NCI-H1436 treated with DMSO at 0.1 percent for 48 hours (cell line): ENCODE results near the gene AP3B1.
"Not testable (repeated sequence)": the region's sequence is repeated elsewhere in the genome, so short reads cannot be mapped to it uniquely, and the experiment has no call there.

Experiments used
- DNase-seq: peaks from one replicate; lab custom pipeline; 2025; lab: John Stamatoyannopoulos, UW

AP3B1 gene

DNA sequence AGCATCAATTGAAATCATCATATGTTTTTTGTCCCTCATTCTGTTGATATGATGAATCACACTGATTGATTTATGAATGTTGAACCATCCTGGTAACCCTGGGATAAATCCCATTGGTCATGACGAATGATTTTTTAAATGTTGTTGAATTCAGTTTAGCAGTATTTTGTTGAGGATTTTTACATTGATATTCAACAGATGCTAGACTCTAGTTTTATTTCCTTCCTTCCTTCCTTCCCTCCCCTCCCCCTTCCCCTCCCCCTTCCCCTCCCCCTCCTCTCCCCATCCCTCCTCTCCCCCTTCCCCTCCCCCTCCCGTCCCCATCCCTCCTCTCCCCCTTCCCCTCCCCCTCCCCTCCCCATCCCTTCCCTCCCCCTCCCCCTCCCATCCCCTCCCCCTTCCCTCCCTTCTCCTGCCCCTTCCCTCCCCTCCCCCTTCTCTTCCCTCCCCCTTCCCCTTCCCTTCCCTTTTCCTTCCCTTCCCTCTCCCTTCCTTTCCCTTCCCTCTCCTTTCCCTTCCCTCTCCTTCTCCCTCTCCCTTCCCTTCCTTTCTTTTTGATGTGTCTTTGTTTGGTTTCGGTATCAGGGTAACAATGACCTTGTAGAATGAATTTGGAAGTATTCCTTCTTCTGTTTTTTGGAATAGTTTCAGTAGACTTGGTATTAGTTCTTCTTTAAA is 142.8 kb downstream of the AP3B1 start:
- no peak for DNase-seq

DNA sequence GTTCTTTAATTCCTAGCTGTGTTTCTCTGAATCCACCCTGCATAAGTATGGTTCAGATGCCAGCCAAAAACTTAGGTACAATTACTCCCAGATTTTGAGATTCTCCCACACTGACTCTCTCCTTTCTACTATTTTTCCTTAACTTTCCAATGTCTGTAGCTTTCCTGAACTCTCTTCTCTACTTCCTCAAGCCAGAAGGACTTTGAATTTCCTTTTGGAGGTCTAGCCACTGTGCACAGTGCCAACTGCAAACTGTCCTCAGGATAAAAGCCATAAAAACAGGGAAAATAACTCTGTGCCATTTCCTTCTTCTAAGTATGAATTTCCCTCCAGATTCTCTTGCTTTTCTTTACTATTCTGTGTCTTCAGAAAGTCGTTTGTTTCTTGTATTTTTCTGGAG is 157.2 kb downstream of the AP3B1 start:
- DNase-seq: no peak

DNA sequence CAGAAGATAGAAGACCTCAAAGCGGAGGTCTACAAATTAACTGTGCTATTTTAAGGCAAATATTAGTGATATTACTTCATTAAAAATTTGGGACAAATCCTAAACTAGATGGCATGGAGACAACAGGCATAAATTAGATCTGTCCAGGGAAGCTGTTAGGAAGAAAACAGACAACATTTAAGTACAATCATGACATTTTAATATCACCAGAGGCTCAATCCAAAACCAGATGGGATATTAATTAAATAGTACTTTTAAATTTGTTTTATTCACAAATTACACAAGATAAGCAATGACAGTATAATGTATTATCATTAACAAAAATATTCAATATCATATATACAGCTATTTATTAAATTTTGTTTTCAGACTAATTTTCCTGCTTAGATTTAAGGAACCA is 161.1 kb downstream of the AP3B1 start:
- no peak for DNase-seq

DNA sequence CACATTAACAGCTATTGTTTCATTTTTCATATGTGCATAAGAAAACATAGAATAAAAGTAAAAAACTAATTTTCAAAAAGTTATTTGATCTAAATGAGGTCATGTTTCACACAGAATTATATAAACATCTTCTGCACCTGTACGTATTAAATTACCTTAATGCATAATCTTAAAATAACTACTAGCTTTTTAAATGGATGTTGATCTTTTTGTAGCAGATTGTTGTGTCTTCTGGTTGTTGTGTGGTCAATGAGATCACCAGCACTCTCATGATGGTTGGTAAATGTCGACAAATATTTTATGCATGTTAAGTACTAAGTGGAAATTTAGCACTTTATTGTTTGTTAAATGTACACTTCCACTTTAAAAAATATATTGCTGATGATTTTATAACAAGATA is 162.0 kb downstream of the AP3B1 start:
- no peak for DNase-seq

DNA sequence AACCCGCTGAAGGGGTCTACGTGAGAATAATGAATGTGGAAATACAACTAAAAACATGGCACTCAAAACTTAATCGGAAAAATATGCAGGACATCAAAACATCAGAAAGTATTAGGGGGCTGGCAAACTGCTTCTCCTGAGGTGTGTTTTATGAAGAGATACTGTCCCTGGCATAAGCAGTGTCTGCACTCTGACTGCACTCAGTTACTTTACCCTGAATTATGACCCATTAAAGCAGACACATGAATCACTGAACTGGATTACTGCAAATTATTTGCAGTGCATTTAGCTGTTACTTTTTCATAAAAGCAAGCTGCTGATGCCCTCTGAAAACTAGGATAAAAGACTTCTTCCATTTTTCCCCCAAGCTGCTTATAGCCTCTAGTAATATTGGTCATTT is 164.9 kb downstream of the AP3B1 start:
- peak; percentile 50 for DNase-seq

DNA sequence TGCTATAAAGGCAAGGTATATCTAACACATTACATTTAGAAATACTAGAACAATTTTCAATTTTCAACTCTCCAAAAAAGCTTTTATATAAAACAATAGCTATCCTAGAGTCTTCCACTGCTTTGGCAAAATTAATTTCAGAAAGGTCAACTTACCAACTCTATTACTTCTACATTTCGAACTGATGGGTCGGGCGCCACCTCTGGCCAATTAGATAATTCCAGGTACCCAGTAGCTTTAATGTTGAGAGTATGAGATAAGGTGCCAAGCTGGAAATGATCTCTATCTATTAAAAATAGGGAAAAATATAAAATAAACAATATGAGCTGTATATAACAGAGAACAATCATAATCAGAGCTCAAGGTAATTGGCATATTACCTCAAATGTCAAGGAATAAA is 166.6 kb downstream of the AP3B1 start:
- DNase-seq: no peak

DNA sequence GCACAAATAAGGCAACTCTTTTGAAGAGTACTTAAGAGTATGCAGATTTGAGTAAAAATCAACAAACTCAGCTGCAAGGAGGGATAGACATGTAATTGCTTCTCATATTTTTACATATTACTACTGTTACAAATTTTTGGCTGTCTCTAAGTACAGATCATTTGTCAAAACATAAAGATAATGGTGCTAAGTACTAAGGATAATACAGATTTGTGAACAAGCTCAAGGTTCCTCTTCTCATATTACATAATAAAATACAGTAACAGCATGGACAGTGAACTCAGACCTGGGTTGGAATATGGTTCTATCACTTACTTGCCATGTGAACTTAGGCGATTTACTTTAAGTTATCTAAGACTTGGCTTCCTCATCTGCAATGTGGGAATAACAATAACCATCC is 168.0 kb downstream of the AP3B1 start:
- DNase-seq: no peak

DNA sequence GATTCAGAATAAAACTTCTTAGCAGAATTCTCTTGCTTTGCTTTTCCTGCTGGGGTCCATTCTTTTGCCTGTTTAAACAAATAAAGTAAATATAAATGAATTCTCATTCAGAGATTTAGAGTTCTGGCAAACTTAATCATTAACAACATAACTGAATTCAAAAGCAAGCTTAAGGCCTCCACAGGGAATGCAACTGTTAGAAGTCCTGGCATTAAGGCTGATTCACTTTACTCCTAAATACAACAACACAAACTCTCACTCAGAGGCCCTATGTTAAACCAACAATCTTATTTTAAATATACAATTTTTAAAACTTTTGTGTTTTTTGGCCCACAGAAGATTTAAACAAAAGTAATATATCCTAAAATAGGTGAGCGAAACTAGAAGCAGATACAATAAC is 178.3 kb downstream of the AP3B1 start:
- no peak for DNase-seq

DNA sequence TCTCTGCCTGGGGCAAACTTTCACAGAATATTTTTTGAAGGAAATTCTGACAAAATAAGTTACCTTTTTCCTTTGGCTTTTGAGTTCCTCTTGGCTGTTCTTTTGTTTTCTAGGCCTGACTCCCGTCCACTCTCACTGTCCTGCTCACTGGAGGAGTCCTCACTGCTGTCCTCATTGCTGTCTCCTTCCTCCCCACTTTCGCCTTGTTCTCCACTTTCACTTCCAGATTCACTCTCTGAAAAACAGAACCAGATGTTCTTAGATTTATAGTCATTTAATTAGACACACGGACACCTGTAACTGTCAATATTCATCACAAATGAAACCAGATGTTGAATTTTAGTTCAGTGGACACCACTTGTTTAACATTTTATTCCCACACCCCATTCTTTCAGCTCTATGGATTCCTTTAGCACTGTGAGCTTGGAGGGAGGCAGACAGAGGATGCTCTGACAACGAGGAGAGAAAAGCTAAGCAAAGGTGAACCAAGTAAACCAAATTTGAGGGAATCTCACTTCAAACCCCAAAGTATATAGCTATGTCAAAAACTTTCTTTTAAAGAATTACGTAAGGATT is 180.7 kb downstream of the AP3B1 start:
- no peak for DNase-seq

DNA sequence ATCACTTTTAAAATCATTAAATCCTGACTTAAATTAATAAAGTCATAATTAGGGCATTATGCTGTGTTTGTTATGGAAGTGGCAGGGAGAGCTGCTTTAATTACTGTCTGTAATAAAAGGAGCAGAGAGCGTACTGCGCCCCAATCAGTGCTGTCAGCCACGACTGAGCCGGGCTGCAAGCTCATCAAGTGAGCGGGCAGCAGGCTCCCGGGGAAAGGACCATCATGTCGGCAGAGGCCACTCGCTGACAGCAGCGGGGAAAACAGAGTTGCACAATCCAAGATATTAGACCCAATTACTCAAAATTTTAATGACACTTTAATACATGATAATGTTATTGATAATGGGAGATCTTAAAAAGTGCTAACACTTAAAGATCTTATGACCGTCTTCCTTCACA is 181.6 kb downstream of the AP3B1 start:
- no peak for DNase-seq

DNA sequence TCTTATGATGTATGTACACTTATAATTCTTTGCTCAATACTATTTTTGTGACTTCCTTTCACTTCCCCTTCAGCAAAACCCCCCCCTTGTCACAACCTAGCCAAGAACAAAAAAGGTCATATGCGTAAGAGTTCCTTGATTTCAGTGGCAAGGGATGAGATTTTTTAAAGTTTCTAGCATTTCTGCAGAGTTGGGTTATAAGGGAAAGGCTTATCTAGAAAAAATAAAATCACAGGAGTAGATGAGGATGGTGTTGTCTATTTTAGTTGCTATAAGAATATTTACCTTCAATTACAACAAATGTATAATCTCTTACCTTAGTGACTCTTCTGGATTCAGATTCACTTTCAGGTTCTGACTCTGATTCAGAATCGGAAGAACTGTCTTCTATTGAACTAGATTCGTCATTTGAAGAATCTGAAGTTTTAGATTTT is 184.6 kb downstream of the AP3B1 start:
- no peak for DNase-seq

DNA sequence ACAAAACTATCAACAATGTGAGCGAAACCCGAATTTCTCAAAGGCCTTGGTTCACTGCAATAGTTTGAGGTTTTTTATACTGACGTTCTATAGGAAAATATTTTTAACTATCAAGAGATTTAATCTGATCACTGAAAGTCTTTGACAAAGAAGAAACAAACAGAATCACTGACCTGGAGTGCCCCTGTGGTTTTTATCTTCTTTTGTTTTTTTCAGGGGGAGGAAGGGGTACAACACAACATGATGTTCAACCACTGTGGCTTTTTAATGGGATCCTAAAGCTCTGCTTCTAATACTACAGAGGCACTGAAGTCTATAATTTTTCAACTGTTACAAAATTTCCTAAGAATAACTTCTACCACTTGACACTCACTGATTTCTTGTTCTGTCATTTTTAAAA is 185.9 kb downstream of the AP3B1 start:
- DNase-seq: no peak

DNA sequence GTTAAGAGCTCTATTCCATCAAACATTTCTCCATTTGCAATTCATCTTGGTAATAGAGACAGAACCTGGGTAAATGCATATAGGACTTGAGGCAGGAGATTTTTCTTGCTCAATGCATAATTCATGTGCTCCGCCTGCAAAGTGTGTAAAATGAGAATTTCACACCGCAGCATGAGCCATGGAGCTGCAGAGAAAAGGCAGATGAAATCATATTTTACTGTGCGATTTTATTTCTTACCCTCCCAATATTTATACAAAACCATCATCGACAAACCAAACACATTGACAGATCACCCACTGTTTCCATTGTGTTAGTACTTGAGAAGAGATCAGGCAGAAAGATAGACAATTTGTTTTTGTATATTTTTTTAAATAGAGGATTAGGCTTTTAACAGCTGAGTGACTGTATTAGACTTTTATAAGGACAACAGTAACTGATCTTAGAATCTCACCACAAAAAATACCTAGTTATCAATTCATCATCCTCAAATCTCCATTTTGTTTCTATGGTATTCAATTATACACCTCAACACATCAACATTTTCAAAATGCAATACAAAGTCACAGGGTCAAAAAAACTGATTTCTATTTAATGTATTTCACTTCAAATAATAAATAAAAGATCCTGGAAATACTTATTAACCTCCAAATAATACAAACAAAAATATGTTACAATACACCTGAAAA is 191.1 kb downstream of the AP3B1 start:
- no peak for DNase-seq

DNA sequence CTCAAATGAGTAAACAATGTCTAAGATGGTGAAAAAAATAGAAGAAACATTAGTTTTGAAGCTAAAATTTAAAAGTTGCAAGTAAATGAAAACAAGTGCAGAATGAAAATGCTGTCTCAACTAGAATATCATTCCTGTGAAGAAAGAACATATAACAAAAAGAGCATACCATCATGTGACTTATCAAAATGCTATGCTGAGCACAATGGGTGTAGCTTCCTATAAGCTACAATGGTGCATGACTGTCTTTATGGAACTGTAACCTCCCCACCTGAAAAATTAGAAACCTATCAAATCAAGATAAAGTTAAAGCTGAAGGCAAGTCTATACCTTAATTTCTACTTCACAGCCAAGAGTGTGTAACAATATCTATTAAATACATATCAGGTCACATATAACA is 192.0 kb downstream of the AP3B1 start:
- DNase-seq: no peak

DNA sequence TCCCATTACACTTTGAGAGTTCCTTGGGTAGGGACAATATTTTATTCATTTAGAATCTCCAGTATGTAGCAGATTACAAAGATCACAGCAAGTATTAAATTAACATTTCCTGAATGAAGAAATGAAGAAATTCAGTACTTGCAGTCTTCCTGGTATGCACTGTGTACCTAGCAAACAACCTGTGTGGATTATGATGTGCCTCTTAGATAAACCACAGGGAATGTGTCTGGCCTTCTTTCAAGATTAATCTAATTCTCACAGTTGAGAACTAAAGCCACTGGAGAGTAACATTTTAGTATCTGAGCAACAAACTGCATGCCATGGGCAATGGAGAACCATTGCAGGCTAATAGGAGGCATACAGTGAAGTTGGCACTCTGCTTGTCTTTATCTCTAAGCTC is 199.4 kb downstream of the AP3B1 start:
- no peak for DNase-seq

DNA sequence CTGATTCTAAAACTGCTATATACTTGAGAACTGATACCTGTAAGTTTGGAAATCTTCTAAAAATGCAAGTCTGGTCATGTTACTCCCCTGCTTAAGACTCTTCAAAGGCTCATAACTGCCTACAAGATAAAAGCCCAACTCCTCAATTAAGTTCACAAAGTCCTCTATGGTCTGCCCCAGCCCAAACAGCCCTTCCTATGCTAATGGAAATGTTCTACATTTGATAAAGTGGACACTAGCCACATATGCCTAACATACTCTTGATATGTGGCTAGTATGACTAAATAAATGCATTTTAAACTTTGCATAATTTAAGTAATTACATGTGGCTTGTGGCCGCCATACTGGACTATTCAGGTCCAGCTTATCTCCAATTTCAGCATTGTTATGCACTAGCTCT is 204.5 kb downstream of the AP3B1 start:
- no peak for DNase-seq

DNA sequence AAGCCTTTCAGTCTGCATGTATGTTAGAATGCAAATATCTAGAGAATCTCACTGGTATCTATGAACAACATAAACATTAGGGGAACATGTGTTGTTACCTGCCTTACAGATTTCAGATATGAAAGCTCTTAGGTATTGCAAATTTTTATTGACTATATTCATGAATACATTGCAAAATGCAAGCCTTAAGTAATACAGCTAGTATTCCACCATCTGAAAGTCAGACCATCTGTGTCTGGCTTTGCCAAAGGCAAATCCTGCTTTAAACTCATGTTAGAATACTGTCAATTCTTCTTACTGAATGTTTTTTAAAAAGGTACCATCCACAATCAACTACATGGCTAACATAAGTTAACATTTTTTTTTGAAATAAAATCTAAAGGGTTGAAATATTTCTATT is 215.6 kb downstream of the AP3B1 start:
- DNase-seq: no peak

DNA sequence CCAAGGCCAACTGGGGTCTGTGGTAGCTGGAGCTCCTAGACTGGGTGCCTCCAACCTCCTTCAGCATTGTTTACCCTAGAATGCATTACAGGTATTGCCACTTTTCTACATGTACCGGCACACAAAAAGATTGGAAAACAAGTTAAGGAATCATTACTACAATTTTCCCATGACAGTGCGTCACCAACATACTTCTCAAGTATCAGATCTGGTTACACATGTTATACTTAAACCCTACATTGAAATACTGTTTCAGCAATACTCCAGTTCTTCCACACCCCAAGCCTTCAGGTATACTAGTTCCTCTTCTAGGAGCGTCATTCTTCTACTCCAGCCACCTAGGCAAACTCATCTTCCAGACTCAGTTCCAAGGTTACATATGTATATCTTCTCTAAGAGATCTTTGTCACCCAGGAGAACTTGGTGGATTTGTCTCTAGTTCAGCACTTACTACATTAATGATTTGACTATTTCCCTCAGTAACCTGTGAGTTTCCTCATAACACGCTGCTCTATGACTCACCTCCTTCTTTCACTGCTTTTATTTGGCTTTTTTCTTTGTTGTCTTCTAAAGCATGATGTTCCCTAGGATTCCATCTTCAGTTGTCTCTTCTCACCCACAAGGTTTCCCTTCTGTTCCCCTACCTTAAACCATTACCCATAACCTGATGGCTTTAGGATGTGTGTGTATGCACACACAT is 217.0 kb downstream of the AP3B1 start:
- DNase-seq: no peak

DNA sequence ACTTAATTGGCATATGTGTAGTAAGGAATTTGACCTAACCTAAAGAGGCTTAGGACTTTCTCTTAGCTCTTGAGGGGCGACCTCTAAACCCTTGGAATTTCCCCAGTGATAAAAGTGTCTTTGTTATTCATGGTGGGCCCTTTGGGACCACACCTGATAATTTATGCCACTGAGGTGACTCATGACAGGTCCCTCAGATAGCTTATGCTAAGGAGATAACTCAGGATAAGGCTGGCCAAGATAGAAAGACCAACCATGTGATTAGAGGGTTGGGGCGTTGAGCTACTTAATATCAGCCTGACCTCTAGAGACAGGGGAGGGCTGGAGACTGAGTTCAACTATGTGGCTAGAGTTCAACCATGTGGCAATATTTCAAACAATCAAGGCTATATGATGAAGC is 218.1 kb downstream of the AP3B1 start:
- no peak for DNase-seq

DNA sequence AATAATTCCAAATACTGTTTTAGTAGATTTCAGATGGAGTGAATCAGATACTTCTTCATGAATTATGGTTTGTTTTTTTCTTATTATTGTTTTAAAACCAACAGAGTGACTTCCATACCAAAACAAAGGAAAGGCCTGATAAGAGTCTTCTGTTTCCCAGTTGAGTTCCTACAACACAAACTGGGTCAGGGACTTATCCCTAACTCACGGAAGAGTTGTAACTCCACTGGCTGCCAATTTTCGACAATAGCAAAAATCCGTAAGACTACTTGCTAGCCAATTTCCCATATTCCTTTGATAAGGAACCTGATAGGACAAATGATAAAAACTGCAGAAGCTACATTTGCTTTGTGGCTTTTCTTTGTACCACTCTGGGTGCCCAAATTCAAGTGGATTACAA is 219.2 kb downstream of the AP3B1 start:
- DNase-seq: no peak

DNA sequence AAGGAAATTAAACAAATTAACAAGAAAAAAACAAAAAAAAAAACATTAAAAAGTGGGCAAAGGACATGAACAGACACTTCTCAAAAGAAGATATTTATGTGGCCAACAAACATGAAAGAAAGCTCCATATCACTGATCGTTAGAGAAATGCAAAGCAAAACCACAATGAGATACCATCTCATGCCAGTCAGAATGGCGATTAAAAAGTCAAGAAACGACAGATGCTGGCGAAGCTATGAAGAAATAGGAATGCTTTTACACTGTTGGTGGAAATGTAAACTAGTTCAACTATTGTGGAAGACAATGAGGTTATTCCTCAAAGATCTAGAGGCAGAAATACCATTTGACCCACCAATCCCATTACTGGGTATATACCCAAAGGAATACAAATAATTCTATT is 223.8 kb downstream of the AP3B1 start:
- not testable (repeated sequence) for DNase-seq

DNA sequence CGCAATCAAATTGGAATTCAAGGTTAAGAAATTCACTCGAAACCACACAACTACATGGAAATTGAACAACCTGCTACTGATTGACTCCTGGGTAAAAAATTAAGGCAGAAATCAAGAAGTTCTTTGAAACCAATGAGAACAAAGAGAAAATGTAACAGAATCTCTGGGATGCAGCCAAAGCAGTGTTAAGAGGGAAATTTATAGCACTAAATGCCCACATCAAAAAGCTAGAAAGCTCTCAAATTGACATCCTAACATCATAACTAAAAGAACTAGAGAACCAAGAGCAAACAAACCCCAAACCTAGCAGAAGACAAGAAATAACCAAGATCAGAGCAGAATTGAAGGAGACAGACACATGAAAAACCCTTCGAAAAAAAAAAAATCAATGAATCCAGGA is 226.9 kb downstream of the AP3B1 start:
- DNase-seq: not testable (repeated sequence)

DNA sequence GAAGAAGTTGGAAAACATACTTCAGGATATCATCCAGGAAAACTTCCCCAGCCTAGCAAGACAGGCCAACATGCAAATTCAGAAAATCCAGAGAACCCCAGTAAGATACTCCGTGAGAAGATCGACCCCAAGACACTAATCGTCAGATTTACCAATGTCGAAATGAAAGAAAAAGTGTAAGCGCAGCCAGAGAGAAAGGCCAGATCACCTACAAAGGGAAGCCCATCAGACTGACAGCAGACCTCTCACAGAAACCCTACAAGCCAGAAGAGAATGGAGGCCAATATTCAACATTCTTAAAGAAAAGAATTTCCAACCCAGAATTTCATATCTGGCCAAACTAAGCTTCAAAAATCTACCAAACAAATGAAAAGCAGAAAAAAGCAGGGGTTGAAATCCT is 227.8 kb downstream of the AP3B1 start:
- DNase-seq: not testable (repeated sequence)
